NCI-H1105 treated with DMSO at 0.1 percent for 48 hours (cell line): ENCODE measurements around the gene FKBP2.
"Not testable (repeated sequence)": the region's sequence is repeated elsewhere in the genome, so short reads cannot be mapped to it uniquely, and the experiment has no call there.

Experiments used
- DNase-seq: peaks from one replicate; lab custom pipeline; 2025; lab: John Stamatoyannopoulos, UW

Gene FKBP2

GRCh38 chr11:64234647-64235379, 6.1 kb upstream of the FKBP2 start:
- peak; percentile 40 for DNase-seq

- DNase-seq = no peak
Observed at GRCh38 chr11:64235437-64236161, 5.3 kb upstream of the FKBP2 start.

- peak; percentile 96 for DNase-seq
Observed at GRCh38 chr11:64237484-64237951, 3.4 kb upstream of the FKBP2 start.

GRCh38 chr11:64238076-64238475, 2.8 kb upstream of the FKBP2 start:
- DNase-seq = no peak

GRCh38 chr11:64238999-64239398, 1.9 kb upstream of the FKBP2 start:
- DNase-seq = no peak

- no peak for DNase-seq
Observed at GRCh38 chr11:64239662-64240434, 1.0 kb upstream of the FKBP2 start.

- DNase-seq = peak; percentile 95
Observed at GRCh38 chr11:64241241-64241490, 271 bp downstream of the FKBP2 start.

- DNase-seq = no peak
Observed at GRCh38 chr11:64241491-64242374, 838 bp downstream of the FKBP2 start.

GRCh38 chr11:64243236-64243854, 2.5 kb downstream of the FKBP2 start:
- DNase-seq = no peak

GRCh38 chr11:64244107-64244506, 3.2 kb downstream of the FKBP2 start:
- no peak for DNase-seq

- DNase-seq = no peak
Observed at GRCh38 chr11:64244966-64245365, 4.1 kb downstream of the FKBP2 start.

GRCh38 chr11:64245401-64245796, 4.5 kb downstream of the FKBP2 start:
- no peak for DNase-seq

- DNase-seq = peak; percentile 31
Observed at GRCh38 chr11:64245797-64246620, 5.1 kb downstream of the FKBP2 start.

- not testable (repeated sequence) for DNase-seq
Observed at GRCh38 chr11:64246621-64246870, 5.7 kb downstream of the FKBP2 start.

GRCh38 chr11:64246871-64247728, 6.2 kb downstream of the FKBP2 start, which contains the start of gene PPP1R14B:
TSS of gene PPP1R14B (minus strand) at chr11:64246943. CDS start at chr11:64246673, 270 bp downstream.
- DNase-seq = peak; percentile 69

GRCh38 chr11:64247729-64248531, 7.0 kb downstream of the FKBP2 start:
- no peak for DNase-seq

GRCh38 chr11:64248578-64248977, 7.7 kb downstream of the FKBP2 start:
- no peak for DNase-seq

GRCh38 chr11:64249038-64249437, 8.1 kb downstream of the FKBP2 start:
- no peak for DNase-seq
